GM21723 (cell line): ENCODE results near the gene HES5.

Source experiments
- ATAC-seq: cut with Tn5 transposase; IDR thresholded peaks from one replicate; pipeline ENCODE4 v1.9.1; 2021; ENCODE audit warnings: mild to moderate bottlenecking, moderate library complexity; ENCODE audit not compliant: unreplicated experiment

The HES5 gene

GRCh38 chr1:2516946-2517345 lies 13.1 kb downstream of the HES5 start:
- ATAC-seq, result no peak

DNA sequence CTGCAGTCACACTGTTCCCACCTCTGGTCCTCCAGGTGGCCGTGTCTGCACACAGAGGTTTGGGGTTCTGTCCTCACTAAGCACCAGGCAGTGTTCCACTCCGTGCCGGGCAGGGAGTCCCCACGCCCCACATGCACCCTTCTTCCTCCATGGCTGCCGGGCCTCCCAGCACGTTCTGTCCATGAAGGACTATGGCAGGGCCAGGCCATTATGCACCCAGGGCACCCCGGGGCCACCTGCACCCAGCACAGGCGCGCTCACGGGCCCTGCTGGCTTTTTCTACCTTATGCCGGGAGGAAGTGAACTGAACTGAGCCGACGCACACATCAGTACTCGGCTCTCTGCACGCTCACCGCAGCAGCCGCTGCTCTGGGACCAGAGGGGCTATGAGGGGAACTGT lies 13.9 kb downstream of the HES5 start:
- no peak for ATAC-seq

- no peak for ATAC-seq
Measured at GRCh38 chr1:2515763-2516080, 14.3 kb downstream of the HES5 start.

- ATAC-seq, result no peak
Measured at GRCh38 chr1:2514863-2515762, 14.9 kb downstream of the HES5 start.

GRCh38 chr1:2513939-2514652 lies 16.0 kb downstream of the HES5 start:
- ATAC-seq, result no peak

DNA sequence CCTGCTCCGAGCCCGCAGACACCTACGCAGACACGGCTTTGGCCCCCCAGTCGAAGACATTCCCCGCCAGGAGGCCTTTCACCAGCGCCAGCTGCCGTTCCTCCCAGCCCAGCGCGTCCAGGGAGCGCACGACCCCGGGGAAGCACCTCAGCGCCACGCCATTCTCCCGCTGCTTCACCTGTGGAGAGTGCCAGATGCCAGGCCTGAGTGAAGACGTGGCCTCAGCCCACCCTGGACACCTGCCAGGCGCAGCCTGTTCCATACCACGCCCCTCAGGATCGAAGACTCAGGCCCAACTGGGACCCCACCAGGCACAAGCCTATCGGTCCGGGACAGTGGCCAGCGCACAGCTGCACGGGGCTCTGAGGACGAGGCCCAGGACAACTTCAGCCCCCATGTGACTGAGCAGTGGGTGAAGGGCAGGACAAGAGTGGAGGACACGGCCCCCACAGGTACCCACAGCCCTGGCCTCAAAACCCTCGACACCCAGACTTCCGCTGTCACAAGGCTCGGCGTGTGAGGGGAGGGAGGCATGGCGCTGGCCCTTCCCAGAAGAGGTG lies 17.1 kb downstream of the HES5 start:
- no peak for ATAC-seq

DNA sequence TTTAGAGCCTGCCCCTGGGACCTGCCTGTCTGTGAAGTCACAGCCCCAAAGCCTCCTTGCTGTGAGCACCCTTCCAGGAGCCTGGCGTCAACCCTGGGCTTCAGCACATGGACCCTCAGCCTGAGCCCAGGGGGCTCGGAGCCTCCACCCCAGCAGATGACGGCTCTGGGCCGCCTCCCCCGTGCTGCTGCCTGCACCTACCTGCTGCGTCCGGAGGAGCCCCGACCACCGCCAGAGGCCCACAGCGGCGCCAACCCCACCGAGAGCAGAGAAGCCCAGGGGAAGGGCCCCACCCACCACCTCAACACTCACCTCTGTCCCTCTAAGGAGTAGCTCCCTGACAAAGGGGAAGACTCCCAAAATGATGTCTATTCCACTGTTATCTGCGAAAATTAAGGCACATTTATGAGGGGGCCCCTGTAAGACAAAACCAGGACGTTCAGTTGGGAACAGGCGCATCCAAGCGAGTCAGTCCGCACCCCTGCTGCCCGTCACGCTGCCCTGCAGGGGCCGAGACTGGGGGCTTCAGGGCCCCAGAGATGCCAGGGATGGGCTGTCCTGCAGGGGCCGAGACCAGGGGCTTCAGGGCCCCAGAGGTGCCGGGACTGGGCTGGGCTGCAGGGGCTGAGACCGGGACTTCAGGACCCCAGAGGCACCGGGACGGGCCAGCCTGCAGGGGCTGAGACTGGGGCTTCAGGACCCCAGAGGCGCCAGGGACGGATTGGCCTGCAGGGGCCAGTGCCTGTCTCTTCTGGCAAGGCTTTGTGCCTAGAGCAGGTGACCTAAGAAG lies 19.5 kb downstream of the HES5 start:
- no peak for ATAC-seq

DNA sequence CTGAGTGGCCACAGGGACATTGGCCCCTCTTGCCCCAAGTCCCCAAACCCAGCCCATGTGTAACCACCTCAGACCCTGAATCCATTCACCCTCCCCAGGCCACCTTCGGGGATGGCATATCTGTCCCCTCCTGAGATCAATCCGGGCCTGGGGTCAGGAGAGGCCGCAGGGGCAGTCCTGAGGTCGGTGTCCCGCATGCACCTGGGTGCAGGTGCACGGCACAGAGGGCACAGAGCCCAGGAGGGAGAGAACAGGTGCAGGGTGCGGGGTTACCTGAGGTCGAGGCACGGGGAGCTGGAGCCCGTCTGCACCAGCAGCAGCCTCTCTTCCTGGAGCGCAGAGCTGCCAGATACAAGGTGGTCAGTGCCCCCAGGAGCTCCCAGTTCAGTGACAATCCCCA lies 20.5 kb downstream of the HES5 start:
- ATAC-seq, result no peak

DNA sequence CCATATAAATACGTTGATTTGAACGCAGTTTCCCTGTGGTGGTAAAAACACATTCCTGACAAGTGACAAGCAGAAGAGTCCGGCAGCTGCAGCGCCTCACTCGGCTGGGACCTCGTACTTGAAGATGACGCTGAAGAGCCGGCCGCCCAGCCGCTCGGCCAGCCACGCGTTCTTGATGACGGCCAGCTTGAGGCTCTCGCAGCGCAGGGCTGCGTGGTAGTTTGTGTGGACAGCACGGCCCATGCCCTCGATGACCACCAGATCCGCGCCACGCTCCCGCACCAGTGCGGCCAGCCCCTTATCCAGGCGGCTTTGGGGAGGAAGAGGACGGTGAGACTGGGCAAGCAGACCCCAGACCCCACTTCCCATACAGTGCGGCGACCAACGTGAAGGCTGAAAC lies 21.3 kb downstream of the HES5 start:
- no peak for ATAC-seq

GRCh38 chr1:2508180-2508579 lies 21.9 kb downstream of the HES5 start:
- ATAC-seq, result no peak

DNA sequence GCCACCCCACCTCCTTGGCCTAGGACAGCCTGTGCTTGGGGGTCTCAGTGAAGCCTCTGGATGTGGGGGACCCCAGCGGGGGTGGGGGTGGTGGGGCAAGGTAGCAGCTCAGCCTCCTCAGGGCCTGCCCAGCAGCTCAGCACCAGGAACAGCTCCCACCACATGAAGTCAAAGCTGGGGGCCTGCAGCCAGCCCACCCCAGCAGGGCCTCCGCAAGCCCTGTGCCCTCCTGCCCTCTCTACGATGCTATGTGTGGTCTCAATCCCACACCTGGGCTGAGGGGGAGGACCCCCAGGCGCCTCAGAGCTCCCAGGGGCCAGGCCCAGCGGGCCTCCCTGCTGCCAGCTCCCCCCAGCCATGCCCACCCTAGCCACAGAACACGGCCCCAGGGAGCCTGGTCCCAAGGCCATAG lies 22.3 kb downstream of the HES5 start:
- no peak for ATAC-seq

- ATAC-seq, result no peak
Measured at GRCh38 chr1:2506901-2507565, 23.0 kb downstream of the HES5 start.

- no peak for ATAC-seq
Measured at GRCh38 chr1:2506007-2506860, 23.8 kb downstream of the HES5 start.

- ATAC-seq, result no peak
Measured at GRCh38 chr1:2505461-2505994, 24.5 kb downstream of the HES5 start.

- no peak for ATAC-seq
Measured at GRCh38 chr1:2504949-2505272, 25.2 kb downstream of the HES5 start.

DNA sequence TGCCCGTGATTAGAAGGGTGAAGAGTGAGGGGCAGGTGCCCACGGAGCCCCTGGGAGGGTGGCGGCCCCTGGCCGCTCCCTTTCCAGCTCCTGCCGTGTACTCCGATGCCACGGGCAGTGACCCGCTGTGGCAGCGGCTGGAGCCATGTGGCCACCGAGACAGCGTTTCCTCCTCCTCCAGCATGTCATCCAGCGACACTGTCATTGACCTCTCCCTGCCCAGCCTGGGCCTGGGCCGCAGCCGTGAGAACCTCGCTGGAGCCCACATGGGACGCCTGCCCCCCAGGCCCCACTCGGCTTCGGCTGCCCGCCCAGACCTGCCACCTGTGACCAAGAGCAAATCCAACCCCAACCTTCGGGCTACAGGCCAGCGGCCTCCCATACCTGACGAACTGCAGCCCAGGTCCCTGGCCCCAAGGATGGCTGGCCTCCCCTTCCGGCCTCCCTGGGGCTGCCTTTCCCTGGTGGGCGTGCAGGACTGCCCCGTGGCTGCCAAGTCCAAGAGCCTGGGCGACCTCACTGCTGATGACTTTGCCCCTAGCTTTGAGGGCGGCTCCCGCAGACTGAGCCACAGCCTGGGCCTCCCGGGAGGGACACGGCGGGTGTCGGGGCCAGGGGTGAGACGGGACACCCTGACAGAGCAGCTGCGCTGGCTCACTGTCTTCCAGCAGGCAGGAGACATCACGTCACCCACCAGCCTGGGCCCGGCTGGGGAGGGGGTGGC lies 25.7 kb downstream of the HES5 start:
- no peak for ATAC-seq

DNA sequence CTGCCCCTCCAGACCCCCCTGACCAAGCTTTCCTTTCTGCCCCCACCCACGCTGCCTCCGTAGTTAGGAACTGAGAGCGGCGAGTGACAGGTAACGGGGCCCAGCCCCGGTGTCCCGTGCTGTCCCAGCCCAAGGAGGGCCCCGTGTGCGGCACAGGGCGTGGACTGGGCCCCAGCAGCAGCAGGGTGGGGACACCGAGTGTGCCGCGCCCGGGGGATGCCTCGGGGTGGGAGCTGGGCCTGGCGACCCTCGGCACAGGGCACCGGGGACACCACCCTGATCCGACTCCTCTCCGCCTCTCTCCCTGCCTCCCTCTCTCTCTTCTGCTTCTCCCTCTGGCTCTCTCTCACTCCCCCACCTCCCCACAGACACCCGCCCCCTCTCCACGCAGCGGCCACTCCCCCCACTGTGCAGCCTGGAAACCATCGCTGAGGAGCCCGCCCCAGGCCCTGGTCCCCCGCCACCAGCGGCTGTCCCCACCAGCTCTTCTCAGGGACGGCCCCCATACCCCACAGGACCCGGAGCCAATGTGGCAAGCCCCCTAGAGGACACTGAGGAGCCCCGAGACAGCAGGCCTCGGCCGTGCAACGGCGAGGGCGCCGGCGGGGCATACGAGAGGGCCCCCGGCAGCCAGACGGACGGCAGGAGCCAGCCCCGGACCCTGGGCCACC lies 26.4 kb downstream of the HES5 start:
- ATAC-seq, result no peak
